GM19395 (cell line): ENCODE measurements around the gene POLR1C.
"Not testable (repeated sequence)": the region's sequence is repeated elsewhere in the genome, so short reads cannot be mapped to it uniquely, and the experiment has no call there.

Source experiments
- ATAC-seq: cut with Tn5 transposase; IDR thresholded peaks from one replicate; pipeline ENCODE4 v1.9.1; 2021; ENCODE audit warnings: mild to moderate bottlenecking, moderate library complexity; ENCODE audit not compliant: unreplicated experiment

POLR1C gene

DNA sequence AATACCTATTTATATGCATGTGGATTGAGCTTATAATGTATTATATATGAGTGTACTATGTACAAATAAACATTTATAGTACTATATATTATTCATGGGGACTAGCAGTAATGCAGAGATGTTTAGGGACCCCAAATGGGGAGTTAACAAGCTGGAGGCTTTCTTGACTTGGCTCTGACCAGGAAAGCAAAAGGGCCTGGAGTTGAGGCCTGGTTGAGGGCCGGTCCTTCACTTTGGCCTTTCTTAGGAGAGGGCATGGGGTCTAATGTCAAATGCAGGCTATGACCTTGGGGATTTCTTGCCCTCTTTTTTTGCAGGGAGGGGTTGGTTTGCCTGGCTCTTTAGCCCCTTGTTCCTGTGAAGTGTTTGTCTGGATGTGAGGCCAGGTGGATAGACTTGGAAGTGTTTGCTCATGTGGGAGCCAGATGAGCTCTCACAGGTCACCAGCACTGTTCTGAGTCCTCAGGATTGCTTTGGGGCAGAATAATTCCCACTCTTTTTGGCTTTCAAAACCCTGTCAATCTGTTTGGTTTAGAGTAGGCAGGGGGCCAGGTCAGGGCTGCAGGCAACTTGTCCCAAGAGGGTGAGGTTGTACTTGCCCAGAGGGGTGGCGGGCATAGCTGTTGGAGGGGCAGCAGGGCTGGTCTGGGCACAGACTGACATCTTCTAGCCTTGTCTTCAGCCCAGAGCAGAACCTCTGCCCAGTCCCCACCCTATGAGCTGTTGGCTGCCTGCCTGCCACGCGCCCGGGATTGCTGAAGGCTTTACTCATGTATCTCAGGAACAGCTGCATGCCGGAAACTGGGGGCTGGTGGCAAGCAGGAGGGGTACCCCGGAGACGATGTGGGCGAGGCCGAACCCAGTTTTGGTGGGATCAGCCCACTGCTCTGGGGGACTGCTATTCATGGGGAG, 24.9 kb upstream of the POLR1C start:
- ATAC-seq, result no peak

DNA sequence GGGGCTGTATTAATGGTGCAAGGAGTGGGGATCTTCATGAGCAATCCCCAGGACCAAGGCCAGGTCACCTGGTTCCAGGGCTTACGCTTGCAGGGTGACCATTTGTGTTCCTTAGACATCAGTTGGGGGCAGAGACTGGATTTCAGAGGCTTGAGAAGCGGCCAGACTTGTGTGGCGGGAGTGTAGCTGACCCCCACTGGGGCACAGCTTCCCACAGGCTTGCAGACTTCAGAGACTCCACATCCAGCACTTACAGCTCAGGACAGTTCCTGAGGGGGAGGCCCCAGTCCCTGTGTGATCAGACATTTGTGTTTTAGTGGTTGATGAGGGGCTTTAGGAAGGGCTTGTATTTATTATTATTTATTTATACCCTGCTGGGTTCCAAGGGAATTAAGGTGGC, 24.2 kb upstream of the POLR1C start:
- no peak for ATAC-seq

DNA sequence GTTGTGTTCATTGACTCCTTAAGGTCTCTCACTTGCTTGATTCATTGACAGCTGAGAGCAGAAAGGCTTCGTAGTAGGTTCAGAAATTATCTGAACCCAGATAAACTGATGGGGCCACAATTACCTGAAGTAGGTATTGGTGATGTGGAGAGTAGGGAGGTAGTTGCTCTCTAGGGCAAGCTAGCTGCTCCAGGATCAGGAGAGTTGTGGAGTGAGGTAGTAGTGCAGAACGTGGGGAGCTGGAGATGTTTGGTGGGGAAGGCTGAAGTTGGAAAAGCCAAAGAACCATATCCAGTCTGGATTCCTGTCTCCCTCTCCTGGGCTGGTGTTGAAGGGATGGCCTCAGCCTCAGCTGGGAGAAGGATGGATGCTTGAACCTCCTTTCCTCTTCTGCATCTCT, 23.7 kb upstream of the POLR1C start:
- ATAC-seq, result no peak

DNA sequence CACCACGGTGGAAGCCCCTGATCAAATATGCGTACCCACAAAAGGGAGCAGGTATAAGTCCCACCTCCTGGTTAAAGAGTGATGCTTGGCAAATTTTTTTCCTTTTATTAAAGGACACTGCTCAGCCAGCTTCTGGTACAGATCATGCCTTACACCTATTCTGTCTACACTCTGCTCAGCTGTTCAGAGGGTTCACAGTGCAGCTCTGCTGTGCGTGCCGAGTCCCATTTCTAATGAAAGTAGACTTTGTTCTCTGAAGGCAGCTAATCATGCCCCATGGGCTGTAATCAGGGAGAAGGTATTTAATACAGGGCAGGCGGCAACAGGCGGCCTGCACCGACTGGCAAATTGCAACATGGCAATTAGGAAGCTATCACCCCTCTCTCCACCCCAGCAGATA, 23.1 kb upstream of the POLR1C start:
- no peak for ATAC-seq

DNA sequence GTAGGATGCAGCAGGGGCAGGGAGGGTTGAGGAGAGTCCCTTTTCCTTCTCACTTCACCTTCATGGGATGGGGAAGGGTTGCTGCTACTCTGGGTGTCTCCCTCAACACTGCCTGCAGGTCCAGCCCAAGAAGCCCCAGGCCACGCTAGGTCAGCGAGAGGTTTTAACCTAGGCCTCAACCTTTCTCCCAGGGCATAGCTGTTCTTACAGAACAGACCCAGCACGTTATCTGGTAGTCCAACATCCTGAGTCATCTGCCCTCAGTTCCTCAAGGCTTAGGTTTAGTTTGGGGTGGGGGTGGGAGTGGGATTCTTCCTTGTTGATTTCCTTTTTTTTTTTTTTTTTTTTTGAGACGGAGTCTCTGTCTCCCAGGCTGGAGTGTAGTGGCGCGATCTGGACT, 22.6 kb upstream of the POLR1C start:
- ATAC-seq, result no peak

DNA sequence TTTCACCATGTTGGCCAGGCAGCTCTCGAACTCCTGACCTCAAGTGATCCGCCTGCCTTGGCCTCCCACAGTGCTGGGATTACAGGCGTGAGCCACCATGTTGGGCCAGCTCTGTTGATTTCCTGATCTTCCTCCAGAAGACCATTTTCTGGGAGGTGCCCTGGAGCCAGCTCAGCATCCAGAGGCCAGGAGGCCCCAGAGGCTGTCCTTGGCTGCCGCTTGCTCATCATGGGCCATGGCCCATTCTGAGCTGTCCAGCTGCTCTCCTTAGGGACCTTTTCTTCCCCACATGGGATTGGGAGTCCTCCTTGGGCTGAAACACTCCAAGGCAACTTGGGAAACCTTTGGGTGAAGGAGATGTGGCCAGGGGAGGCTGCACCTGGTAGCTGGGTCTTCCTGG, 22.1 kb upstream of the POLR1C start:
- ATAC-seq, result no peak

DNA sequence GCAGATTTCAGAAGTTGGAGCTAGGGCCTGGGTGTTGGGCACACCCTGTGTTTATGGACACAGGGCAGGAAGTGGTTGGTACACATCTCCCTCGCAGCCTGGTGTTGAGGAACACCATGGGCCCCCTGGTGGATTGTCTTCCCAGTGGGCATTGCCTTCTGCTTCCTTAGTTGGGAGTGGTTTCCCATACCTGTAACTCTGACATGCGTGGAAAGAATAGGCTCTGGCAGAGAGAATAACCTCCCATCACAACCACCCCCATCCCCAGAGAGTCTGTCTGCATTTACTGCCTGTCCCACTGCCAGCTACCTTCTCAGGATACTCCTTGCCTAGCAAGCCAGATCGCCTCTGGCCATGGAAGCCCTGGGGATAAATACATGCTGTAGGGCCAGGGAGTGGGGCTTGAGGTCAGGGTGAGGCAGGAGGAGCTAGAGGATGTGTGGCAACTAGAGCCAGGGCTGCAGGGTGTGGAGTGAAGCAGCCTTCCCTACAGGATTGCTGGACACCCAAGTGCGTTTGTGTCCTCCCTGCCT, 21.4 kb upstream of the POLR1C start:
- no peak for ATAC-seq

DNA sequence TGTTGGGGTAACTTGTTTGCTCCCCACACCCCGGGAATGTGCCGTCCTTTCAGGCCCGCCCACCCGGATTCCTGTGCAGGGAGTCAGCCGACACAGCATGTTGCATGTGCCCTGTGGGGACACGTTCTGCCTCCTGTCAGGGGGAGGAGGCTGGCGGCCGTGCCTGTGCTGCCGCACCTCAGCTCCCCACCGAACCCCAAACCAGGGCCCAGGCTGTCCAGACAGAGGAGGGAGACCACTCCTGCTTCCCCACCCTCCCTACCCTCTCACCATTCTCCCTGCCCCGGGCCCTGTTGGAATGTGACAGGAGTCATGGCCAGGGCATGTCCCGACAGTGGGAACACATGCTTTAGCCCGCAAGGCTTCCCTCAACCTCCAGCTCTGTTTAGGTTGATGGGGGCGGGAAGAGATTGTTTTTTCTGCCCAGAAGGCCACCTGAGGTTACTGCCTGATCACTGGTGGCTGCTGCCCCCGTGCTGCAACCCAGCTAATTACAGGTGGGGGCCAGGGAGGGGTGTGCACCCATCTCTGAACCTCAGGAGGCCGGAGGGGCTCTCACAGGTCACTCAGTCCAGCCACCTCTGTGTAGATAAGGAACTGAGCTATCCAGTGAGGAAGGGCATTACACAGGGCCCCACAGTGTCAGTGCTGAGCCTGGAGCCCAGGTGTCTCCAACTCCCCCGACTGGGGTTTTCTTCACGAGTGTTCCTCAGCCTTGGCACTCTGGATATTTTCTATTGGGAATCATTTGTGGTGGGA, 20.3 kb upstream of the POLR1C start:
- no peak for ATAC-seq

DNA sequence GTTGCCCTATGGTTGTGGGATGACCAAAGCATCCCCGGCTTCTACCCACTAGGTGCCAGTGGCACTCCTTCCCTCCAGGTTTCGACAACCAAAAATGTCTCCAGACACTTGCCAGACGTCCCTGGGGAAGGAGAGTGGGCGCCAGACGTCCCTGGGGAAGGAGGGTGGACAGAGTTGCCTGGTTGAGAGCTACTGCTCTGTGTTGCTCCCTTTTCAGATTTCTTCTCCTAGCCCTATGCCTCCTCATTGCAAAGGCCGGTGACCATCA, 19.8 kb upstream of the POLR1C start:
- no peak for ATAC-seq

DNA sequence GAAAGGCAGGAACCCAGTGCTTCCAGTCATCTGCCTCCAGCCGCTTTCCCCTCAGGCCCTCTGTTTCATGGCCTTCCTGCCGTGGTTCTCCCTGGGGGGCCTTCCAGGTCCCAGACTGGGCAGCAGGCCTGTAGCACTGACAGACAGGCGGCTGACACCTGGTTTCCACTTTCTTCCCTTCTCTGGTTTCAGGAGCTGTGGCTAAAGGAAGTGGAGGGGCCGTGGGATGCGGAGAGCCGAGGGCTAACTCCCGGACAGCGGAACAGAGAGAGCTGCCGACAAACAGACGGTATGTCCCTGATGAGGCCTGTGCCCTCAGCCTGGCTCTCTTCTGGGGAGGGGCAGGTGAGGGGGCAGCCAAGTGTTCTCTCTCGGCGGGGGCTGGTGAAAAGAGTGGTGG, 19.2 kb upstream of the POLR1C start:
- ATAC-seq, result no peak

DNA sequence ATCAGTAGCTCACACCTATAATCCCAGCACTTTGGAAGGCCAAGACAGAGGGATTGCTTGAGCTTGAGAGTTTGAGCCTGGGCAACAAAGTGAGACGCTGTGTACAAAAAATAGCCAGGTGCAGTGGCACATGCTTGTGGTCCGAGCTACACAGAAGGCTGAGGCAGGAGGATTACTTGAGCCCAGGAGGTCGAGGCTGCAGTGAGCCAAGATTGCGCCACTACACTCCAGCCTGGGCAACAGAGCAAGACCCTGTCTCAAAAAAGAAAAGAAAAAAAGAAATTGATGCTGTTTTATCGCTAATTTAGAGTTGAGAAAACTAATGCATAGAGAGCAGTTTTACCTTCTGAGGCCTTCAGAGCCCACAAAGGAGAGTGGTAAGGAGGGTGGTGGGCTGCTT, 18.6 kb upstream of the POLR1C start:
- ATAC-seq, result not testable (repeated sequence)

DNA sequence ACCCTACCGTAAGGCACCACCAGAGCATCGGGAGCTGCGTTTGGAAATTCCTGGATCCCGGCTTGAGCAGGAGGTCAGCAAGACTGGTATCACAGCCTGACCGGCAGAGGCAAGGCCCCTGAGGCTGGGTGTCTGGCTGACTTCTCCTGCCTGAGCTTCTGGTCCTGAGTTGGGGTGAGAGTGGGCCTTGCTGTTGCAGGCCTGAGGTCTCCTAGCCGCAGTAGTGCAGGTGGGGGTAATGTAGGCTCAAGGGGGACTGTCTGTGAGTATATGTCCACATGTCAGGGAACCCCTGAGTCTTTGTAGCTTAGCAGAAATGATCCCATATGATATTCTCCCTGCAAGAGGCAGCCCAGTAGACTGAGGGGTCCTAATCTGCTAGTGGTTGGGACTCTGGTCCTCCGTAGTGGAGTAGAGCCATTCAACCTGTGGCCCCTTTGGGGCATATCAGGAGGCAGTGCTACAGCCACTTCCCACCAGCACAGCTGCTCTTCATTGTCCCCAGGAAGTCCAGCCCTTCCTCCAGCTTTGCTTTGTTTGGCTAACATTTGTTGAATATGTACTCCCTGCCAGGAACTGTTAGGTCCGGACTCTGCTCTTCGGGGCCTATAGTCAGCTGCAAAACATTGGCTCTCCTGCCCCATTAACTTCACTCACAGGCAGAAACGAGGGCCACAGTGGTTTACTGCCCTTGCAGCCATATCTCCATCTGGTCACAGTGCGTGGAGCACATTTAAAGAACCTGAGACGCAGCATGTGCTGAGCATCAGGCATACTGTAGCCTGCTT, 17.7 kb upstream of the POLR1C start:
- ATAC-seq, result no peak

DNA sequence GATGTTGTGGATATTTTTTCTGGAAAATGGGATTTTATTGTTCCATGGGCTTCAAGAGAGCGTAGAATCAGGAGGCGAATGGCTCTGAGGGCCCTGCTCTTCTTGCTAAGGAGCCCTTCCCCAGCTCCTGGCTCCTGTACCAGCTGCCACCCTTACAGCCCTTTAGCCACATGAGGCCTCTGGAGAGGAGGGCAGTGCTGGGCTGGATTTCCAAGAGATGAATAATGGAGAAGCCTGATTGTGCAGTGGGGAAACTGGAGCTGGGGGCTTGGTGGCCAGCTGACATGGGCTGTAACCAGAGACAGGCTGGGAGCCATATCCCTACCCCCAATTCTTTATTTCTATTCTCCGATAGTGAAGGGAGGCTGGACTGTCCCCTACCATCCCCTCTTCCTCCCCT, 16.0 kb upstream of the POLR1C start:
- ATAC-seq, result no peak

DNA sequence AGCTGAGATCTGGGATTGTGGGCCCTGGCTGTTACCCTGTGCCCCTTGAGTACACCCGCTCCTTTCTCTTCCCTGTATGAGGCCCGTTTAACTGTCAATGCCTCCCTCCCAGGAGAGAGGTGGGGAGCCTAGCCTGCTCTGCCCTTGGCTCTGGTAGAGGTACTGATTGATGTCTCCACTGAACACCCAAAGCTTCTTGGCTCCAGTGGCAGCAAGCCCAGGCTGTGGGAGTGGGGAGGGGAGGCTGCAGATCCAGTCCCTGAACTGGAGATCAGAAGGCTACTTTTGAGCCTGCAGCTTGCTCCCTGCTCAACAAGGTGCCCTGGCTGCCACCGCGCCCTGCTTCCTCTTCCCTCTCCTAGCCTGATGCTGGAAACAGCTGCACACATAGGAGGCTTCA, 14.2 kb upstream of the POLR1C start:
- no peak for ATAC-seq

DNA sequence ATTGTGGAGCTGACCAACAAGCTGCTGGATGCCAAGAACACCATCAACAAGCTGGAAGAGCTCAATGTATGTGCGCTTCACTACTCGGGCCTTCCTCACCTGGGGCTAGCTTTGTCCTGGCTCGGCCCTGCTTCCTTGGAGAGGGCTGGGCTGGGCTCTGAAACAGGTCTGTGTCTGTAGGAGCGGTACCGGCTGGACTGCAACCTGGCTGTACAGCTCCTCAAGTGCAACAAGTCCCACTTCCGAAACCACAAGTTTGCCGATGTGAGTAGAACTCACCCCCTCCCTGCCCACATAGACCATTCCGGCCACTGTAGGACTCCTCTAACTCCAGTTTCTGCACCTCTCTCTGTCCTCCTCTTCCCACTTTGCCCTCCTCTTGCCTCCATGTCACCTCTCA, 13.4 kb upstream of the POLR1C start:
- ATAC-seq, result no peak

DNA sequence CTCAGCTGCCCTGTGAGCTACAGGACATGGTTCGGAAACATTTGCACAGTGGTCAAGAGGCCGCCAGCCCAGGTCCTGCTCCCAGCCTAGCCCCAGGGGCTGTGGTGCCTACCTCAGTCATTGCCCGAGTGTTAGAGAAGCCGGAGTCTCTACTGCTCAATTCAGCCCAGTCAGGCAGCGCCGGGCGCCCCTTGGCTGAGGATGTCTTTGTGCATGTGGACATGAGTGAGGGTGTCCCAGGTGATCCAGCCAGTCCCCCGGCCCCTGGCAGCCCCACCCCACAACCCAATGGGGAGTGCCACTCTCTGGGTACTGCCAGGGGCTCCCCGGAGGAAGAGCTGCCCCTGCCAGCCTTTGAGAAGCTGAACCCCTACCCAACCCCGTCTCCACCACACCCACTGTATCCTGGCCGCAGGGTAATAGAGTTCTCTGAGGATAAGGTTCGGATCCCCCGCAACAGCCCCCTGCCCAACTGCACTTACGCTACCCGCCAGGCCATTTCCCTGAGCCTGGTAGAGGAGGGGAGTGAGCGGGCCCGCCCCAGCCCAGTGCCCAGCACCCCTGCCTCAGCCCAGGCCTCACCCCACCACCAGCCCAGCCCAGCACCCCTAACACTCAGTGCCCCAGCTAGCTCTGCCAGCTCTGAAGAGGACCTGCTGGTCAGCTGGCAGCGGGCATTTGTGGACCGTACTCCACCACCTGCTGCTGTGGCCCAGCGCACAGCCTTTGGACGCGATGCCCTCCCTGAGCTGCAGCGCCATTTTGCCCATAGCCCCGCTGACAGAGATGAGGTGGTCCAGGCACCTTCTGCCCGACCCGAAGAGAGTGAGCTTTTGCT, 11.9 kb upstream of the POLR1C start:
- no peak for ATAC-seq

DNA sequence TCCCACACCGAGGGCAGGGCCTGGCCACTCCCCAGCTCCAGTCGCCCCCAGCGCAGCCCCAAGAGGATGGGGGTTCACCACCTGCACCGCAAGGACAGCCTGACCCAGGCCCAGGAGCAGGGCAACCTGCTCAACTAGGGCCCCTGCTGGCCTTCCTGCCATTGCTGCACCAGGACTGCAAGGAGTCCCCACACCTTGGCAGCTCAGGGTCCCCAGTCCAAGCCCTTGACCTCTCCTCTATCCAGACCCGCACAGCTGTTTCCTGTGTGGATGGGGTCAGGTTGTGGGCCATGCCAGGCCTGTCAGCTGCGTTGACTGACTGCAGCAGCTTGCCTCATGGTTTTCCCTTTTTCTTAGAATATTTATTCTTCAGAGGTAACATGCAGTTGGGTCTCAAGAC, 11.2 kb upstream of the POLR1C start:
- no peak for ATAC-seq

DNA sequence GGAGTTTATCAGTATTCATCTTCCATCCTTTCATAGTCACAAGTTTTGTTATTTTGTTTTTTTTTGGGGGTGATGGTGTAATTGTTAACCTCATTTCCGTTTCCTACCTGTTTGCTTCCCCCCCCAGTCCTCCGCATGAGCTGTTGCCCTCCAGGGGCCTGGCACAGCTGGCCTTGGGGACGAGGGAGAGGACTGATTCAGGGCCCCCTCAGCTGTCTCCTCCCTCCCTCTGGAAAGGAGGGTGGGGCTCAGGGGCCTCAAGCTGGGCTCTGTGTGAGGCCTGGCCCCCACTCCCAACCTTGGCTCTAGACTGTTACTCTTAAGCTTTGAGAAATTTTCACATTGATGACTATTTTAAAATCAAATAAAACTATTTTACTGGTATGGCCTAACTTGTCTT, 10.7 kb upstream of the POLR1C start:
- no peak for ATAC-seq

DNA sequence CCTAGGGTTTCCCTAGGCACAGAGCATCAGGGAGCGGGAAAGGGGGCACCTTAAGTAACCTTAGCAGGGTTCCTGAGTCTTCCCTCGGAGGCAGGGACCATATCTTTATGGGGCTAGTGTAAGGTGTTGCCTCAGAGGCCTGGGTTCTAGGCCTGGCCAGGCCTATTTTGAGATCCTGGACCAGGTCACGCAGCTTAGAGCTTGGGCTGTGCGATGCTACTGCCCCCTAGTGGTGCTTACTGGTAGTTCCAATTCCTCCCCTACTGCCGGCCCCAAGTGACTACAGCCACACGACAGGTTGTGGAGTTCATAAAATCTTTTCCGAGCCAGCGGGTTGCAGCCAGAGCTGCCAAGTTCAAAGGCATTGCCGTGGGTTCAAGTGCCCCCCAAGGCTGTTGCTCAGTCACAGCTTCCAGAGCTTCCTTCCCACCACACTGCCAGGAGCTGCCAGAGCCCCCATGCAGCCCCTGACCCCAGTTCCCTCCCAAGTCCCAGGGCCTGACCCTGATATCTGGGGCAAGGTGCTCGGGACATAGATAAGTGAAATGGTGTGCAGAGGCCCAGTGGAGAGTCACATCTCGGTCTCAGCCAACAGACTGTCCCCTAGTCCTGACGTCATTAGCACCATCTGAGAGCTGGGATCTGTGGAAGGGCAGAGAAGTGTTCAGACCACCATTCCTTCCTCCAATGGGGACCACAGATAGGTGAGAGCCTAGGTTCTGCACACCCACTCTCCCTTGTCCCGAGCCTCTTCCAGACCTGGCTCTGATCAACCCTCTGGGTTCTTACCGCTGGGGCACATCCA, 10.0 kb upstream of the POLR1C start:
- no peak for ATAC-seq
